ENCODE results near the gene LCORL.
"Not testable (repeated sequence)": the region's sequence is repeated elsewhere in the genome, so short reads cannot be mapped to it uniquely, and the experiment has no call there.

LCORL gene

DNA sequence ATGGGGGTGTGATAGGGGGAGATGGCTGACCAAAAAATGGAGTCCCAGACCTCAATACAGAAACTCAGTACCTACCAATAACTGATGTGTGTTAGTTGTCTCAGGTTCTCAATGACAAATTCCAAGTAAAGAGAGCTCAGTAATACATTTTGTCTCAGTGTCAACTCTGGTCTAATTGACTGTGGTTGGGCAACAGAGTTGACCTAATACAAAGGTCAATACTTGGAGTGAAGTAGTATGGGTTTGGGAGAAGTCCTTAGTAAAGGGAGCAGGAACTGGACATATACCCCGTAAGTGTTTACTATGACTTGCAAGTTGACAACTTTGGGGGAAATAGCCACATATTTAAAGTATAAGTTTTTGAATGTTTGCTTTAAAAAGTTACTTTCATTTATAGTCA lies 20.5 kb upstream of the LCORL start:
- no peaks in the 10 kb centered on the region for H3K27me3 ChIP-seq (ENCODE audit: insufficient read depth, poor library complexity, severe bottlenecking)
- H3K27ac ChIP-seq (replicated peaks) = no peak overlapping the region

DNA sequence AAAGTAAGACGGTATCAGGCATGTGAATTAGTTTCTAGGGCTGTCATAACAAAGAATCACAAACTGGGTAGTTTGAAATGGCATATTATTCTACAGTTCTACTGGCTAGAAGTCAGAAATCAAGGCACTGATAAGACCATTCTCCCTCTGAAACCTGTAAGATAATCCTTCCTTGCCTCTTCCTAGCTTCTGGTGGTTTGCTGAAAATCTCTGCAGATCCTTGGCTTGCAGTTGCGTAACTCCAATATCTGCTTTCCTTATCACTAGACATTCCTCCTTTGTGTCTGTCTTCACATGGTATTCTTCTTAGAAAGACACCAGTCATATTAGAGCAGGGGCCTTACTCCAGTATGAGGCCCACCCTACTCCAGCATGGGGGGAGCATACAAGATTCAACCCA lies 19.6 kb upstream of the LCORL start:
- no peak overlapping the region for H3K27ac ChIP-seq (replicated peaks)

More for the DNA sequence above, 20.5 kb upstream of the LCORL start:
- H3K4me3 ChIP-seq (replicated peaks; ENCODE audit: insufficient read depth, low read length) = no peak overlapping the region
- TF ChIP-seq SPI1 (IDR thresholded peaks at IDR 0.05; ENCODE audit: borderline replicate concordance, low read depth) (no peak), POLR2AphosphoS5 (IDR thresholded peaks at IDR 0.05; ENCODE audit: low read depth) (no peak), GABPA (IDR thresholded peaks at IDR 0.05; ENCODE audit: low read depth) (no peak)
- TF ChIP-seq, protein P1, sequence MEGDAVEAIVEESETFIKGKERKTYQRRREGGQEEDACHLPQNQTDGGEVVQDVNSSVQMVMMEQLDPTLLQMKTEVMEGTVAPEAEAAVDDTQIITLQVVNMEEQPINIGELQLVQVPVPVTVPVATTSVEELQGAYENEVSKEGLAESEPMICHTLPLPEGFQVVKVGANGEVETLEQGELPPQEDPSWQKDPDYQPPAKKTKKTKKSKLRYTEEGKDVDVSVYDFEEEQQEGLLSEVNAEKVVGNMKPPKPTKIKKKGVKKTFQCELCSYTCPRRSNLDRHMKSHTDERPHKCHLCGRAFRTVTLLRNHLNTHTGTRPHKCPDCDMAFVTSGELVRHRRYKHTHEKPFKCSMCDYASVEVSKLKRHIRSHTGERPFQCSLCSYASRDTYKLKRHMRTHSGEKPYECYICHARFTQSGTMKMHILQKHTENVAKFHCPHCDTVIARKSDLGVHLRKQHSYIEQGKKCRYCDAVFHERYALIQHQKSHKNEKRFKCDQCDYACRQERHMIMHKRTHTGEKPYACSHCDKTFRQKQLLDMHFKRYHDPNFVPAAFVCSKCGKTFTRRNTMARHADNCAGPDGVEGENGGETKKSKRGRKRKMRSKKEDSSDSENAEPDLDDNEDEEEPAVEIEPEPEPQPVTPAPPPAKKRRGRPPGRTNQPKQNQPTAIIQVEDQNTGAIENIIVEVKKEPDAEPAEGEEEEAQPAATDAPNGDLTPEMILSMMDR (IDR thresholded peaks at IDR 0.05; ENCODE audit: insufficient read depth, low read length) = no peak
- TF ChIP-seq, protein P2, sequence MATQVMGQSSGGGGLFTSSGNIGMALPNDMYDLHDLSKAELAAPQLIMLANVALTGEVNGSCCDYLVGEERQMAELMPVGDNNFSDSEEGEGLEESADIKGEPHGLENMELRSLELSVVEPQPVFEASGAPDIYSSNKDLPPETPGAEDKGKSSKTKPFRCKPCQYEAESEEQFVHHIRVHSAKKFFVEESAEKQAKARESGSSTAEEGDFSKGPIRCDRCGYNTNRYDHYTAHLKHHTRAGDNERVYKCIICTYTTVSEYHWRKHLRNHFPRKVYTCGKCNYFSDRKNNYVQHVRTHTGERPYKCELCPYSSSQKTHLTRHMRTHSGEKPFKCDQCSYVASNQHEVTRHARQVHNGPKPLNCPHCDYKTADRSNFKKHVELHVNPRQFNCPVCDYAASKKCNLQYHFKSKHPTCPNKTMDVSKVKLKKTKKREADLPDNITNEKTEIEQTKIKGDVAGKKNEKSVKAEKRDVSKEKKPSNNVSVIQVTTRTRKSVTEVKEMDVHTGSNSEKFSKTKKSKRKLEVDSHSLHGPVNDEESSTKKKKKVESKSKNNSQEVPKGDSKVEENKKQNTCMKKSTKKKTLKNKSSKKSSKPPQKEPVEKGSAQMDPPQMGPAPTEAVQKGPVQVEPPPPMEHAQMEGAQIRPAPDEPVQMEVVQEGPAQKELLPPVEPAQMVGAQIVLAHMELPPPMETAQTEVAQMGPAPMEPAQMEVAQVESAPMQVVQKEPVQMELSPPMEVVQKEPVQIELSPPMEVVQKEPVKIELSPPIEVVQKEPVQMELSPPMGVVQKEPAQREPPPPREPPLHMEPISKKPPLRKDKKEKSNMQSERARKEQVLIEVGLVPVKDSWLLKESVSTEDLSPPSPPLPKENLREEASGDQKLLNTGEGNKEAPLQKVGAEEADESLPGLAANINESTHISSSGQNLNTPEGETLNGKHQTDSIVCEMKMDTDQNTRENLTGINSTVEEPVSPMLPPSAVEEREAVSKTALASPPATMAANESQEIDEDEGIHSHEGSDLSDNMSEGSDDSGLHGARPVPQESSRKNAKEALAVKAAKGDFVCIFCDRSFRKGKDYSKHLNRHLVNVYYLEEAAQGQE (IDR thresholded peaks at IDR 0.05; ENCODE audit: insufficient replicate concordance, low read depth) = no peak
- no peak for DNase-seq (ENCODE audit: low read depth in 1 of 2, low spot score in 1 of 2)

DNA sequence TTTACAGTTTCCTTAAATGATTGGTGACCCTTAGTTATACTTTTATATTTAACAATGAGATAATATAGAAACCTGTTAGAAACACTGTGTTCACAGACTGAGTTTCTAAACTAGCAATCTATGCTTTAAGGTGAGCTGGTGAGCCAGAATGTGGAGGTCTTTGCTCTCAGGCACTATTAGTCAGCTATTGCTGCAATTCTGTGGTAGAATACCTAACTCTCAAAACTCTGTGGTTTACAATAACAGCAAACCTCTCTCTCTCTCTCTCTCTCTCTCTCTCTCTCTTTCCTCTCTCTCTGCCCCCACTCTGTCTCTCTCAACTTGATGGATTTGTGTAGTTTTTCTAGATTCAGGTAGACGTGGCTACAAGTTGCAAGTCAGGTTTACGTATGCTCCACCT lies 17.6 kb upstream of the LCORL start:
- Histone ChIP-seq H3K27me3 (ENCODE audit: insufficient read depth, poor library complexity, severe bottlenecking) (no peaks in the 10 kb centered on the region), H3K4me3 (replicated peaks; ENCODE audit: insufficient read depth, low read length) (no peak overlapping the region), H3K27ac (replicated peaks) (no peak overlapping the region)
- TF ChIP-seq POLR2AphosphoS5 (IDR thresholded peaks at IDR 0.05; ENCODE audit: low read depth) = no peak
- TF ChIP-seq, protein P2 (IDR thresholded peaks at IDR 0.05; ENCODE audit: insufficient replicate concordance, low read depth) = no peak
- no peak for TF ChIP-seq GABPA (IDR thresholded peaks at IDR 0.05; ENCODE audit: low read depth)
- no peak for TF ChIP-seq SPI1 (IDR thresholded peaks at IDR 0.05; ENCODE audit: borderline replicate concordance, low read depth)
- TF ChIP-seq, protein P1 (IDR thresholded peaks at IDR 0.05; ENCODE audit: insufficient read depth, low read length) = no peak
- no peak for DNase-seq (ENCODE audit: low read depth in 1 of 2, low spot score in 1 of 2)

More for the DNA sequence above, 19.6 kb upstream of the LCORL start:
- TF ChIP-seq SPI1 (IDR thresholded peaks at IDR 0.05; ENCODE audit: borderline replicate concordance, low read depth) (no peak), GABPA (IDR thresholded peaks at IDR 0.05; ENCODE audit: low read depth) (no peak), POLR2AphosphoS5 (IDR thresholded peaks at IDR 0.05; ENCODE audit: low read depth) (no peak)
- TF ChIP-seq, protein P2 (IDR thresholded peaks at IDR 0.05; ENCODE audit: insufficient replicate concordance, low read depth) = no peak
- TF ChIP-seq, protein P1 (IDR thresholded peaks at IDR 0.05; ENCODE audit: insufficient read depth, low read length) = no peak
- H3K27me3 ChIP-seq (ENCODE audit: insufficient read depth, poor library complexity, severe bottlenecking) = no peaks in the 10 kb centered on the region
- H3K4me3 ChIP-seq (replicated peaks; ENCODE audit: insufficient read depth, low read length) = no peak overlapping the region
- DNase-seq (ENCODE audit: low read depth in 1 of 2, low spot score in 1 of 2) = no peak

DNA sequence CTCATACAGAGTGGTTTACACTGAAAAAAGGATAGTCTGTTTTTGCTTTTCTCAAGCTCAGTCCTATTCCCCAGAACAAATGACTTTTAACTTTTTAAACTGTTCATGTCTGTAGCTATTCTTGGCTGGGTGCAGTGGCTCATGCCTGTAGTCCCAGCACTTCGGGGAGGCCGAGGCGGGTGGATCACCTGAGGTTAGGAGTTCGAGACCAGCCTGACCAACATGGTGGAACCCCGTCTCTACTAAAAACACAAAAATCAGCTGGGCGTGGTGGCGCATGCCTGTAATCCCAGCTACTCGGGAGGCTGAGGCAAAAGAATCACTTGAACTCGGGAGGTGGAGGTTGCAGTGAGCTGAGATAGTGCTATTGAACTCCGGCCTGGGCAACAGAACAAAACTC lies 14.8 kb upstream of the LCORL start:
- not testable (repeated sequence) for H3K27me3 ChIP-seq (ENCODE audit: insufficient read depth, poor library complexity, severe bottlenecking); DNase-seq (ENCODE audit: low read depth in 1 of 2, low spot score in 1 of 2); H3K4me3 ChIP-seq (replicated peaks; ENCODE audit: insufficient read depth, low read length)

More for the DNA sequence above, 14.8 kb upstream of the LCORL start:
- H3K27ac ChIP-seq (replicated peaks) = not testable (repeated sequence)
